ENCODE results near the gene UBL5. TPM values are rescaled to one million over a fixed set of nuclear protein-coding genes. Genes with fewer than 3 reads are reported as not detected.

The UBL5 gene
- total RNA-seq, 1 donor from 2014 or later = 538 TPM

GRCh38 chr19:9806803-9807202, 20.9 kb upstream of the UBL5 start:
- no peak overlapping the region for H3K27ac ChIP-seq (replicated peaks)
- H3K27me3 ChIP-seq (ENCODE audit: low read depth) = no peaks in the 10 kb centered on the region
- H3K9me3 ChIP-seq (replicated peaks) = no peaks in the 10 kb centered on the region
- H3K4me1 ChIP-seq = no peaks in the 10 kb centered on the region
- no peak for DNase-seq
- H3K4me3 ChIP-seq = no peak overlapping the region
- intact Hi-C loops (cut with micrococcal nuclease) = no loop called here
- peaks cover 52% of the 10 kb centered on the region for H3K36me3 ChIP-seq
- TF ChIP-seq CTCF (IDR thresholded peaks at IDR 0.05; ENCODE audit: borderline replicate concordance) = no peak

GRCh38 chr19:9808855-9809824, 18.6 kb upstream of the UBL5 start:
- no peak overlapping the region for H3K27ac ChIP-seq (replicated peaks)
- no peaks in the 10 kb centered on the region for H3K4me1 ChIP-seq
- no peak overlapping the region for H3K4me3 ChIP-seq
- DNase-seq = no peak
- TF ChIP-seq CTCF (IDR thresholded peaks at IDR 0.05; ENCODE audit: borderline replicate concordance) = no peak
- intact Hi-C loops (cut with micrococcal nuclease) = no loop called here
- H3K36me3 ChIP-seq = peaks cover 63% of the 10 kb centered on the region
- H3K9me3 ChIP-seq (replicated peaks) = no peaks in the 10 kb centered on the region
- no peaks in the 10 kb centered on the region for H3K27me3 ChIP-seq (ENCODE audit: low read depth)

- intact Hi-C loops (cut with micrococcal nuclease) = no loop called here
- no peak for DNase-seq
- no peaks in the 10 kb centered on the region for H3K9me3 ChIP-seq (replicated peaks)
- no peak overlapping the region for H3K27ac ChIP-seq (replicated peaks)
- peaks cover 75% of the 10 kb centered on the region for H3K36me3 ChIP-seq
- no peak for TF ChIP-seq CTCF (IDR thresholded peaks at IDR 0.05; ENCODE audit: borderline replicate concordance)
- no peaks in the 10 kb centered on the region for H3K4me1 ChIP-seq
- H3K4me3 ChIP-seq = no peak overlapping the region
- no peaks in the 10 kb centered on the region for H3K27me3 ChIP-seq (ENCODE audit: low read depth)
These were observed 16.6 kb upstream of the UBL5 start for GRCh38 chr19:9811139-9811538.

- Histone ChIP-seq H3K27ac (replicated peaks) (peak overlapping the region; percentile 96), H3K4me3 (peak overlapping the region; percentile 98), H3K4me1 (peaks cover 31% of the 10 kb centered on the region), H3K27me3 (ENCODE audit: low read depth) (no peaks in the 10 kb centered on the region), H3K9me3 (replicated peaks) (no peaks in the 10 kb centered on the region), H3K36me3 (peaks cover 25% of the 10 kb centered on the region)
- no peak for DNase-seq
- intact Hi-C loops (cut with micrococcal nuclease) = no loop called here
- TF ChIP-seq CTCF (IDR thresholded peaks at IDR 0.05; ENCODE audit: borderline replicate concordance) = no peak
These were observed 9.5 kb upstream of the UBL5 start for GRCh38 chr19:9818175-9818733.

- Histone ChIP-seq H3K9me3 (replicated peaks) (no peaks in the 10 kb centered on the region), H3K27ac (replicated peaks) (peak within 1 kb of the TSS; percentile 96), H3K4me1 (peaks cover 31% of the 10 kb centered on the region), H3K36me3 (peaks cover 18% of the 10 kb centered on the region), H3K4me3 (peak within 1 kb of the TSS; percentile 98), H3K27me3 (ENCODE audit: low read depth) (no peaks in the 10 kb centered on the region)
- TF ChIP-seq CTCF (IDR thresholded peaks at IDR 0.05; ENCODE audit: borderline replicate concordance) = no peak
- intact Hi-C loops (cut with micrococcal nuclease) = no loop called here
- DNase-seq = peak; percentile 100
These were observed 8.8 kb upstream of the UBL5 start, which contains the start of gene FBXL12 for GRCh38 chr19:9818734-9819595. Gene FBXL12, minus strand, starts transcription at chr19:9819079. Its CDS starts 266 bp downstream, at chr19:9818813.
